GM12891 (cell line): Measurements from ENCODE around the gene TMEM248.

Experiments used
- POLR2AphosphoS5 ChIP-seq: IDR thresholded peaks from 2 replicates; pipeline ENCODE4 v1.6.1; 2011; ENCODE audit warnings: low read depth, low read length, control low read depth
- TAF1 ChIP-seq: IDR thresholded peaks from 2 replicates; pipeline ENCODE4 v1.6.1; 2011; ENCODE audit warnings: low read depth, low read length, control low read depth

- no peak for TF ChIP-seq POLR2AphosphoS5
- no peak for TF ChIP-seq TAF1
Measured at GRCh38 chr7:66946545-66946944, 25.5 kb downstream of the TMEM248 start.
